Stimulated activated CD4-positive, alpha-beta T cell treated with anti-CD3 and anti-CD28 coated beads, TNF-alpha, amount 100 ng/mL, for 1 hour (primary cell): ENCODE data around the gene HNF1B.

ENCODE experiments used
- DNase-seq, 3 donors: peaks; one replicate each; pipeline ENCODE4 v3.0.0-alpha.2; 2020; ENCODE audit warnings: low read depth in 3 of 3, low spot score in 1 of 3

HNF1B gene

GRCh38 chr17:37674511-37674910, 70.3 kb downstream of the HNF1B start:
- DNase-seq = no peak

GRCh38 chr17:37673386-37673785, 71.5 kb downstream of the HNF1B start:
- DNase-seq = no peak

GRCh38 chr17:37672548-37673078, 72.2 kb downstream of the HNF1B start:
- no peak for DNase-seq

GRCh38 chr17:37671824-37672547, 72.9 kb downstream of the HNF1B start:
- no peak for DNase-seq

- no peak for DNase-seq
Observed at GRCh38 chr17:37671028-37671823, 73.6 kb downstream of the HNF1B start.

GRCh38 chr17:37667039-37667438, 77.8 kb downstream of the HNF1B start:
- no peak for DNase-seq

GRCh38 chr17:37664214-37664613, 80.6 kb downstream of the HNF1B start:
- no peak for DNase-seq

- DNase-seq = no peak
Observed at GRCh38 chr17:37662353-37662752, 82.5 kb downstream of the HNF1B start.

GRCh38 chr17:37661400-37662014, 83.4 kb downstream of the HNF1B start:
- DNase-seq = no peak

- DNase-seq = no peak
Observed at GRCh38 chr17:37659925-37660324, 84.9 kb downstream of the HNF1B start.

GRCh38 chr17:37657202-37657601, 87.7 kb downstream of the HNF1B start:
- no peak for DNase-seq

- DNase-seq = no peak
Observed at GRCh38 chr17:37651849-37652248, 93.0 kb downstream of the HNF1B start.

- DNase-seq = no peak
Observed at GRCh38 chr17:37650419-37651003, 94.3 kb downstream of the HNF1B start.

- DNase-seq = no peak
Observed at GRCh38 chr17:37648555-37648954, 96.3 kb downstream of the HNF1B start.

- no peak for DNase-seq
Observed at GRCh38 chr17:37647856-37648255, 97.0 kb downstream of the HNF1B start.

- no peak for DNase-seq
Observed at GRCh38 chr17:37643869-37644268, 101.0 kb downstream of the HNF1B start.

- peak; percentile 75 for DNase-seq
Observed at GRCh38 chr17:37643118-37643766, 101.6 kb downstream of the HNF1B start, which contains the start of gene DDX52. Gene DDX52 (minus strand): TSS chr17:37643446. CDS start chr17:37643420, 26 bp downstream.

GRCh38 chr17:37642681-37643080, 102.2 kb downstream of the HNF1B start:
- no peak for DNase-seq

- DNase-seq = no peak
Observed at GRCh38 chr17:37640015-37640414, 104.8 kb downstream of the HNF1B start.

- no peak for DNase-seq
Observed at GRCh38 chr17:37637956-37638355, 106.9 kb downstream of the HNF1B start.
